GM18868 (cell line): ENCODE measurements around the gene PPP1R1B.

Experiments
- ATAC-seq: cut with Tn5 transposase; IDR thresholded peaks from one replicate; pipeline ENCODE4 v1.9.1; 2021; ENCODE audit warnings: mild to moderate bottlenecking, moderate library complexity; ENCODE audit not compliant: unreplicated experiment

The PPP1R1B gene

DNA sequence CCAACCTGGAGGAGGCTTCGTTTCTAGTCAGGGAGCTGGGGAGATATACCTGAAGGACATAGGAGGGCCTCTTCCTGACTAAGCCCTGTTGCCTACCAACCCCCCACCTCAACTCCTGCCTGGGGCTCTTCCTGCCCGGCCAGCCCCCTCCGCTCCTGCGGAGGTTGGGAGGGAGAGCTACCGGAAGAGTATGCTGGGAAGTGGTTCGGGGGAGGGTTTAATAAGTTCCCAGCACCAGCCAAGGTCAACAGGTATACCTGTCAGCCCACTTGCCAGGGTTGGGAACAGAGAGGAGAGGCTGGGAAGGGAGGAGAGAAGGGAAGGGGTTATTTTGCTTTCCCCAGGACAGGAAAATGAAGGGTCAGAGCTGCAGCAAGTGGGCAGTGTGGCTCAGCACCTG is 4.7 kb downstream of the PPP1R1B start:
- ATAC-seq: no peak

DNA sequence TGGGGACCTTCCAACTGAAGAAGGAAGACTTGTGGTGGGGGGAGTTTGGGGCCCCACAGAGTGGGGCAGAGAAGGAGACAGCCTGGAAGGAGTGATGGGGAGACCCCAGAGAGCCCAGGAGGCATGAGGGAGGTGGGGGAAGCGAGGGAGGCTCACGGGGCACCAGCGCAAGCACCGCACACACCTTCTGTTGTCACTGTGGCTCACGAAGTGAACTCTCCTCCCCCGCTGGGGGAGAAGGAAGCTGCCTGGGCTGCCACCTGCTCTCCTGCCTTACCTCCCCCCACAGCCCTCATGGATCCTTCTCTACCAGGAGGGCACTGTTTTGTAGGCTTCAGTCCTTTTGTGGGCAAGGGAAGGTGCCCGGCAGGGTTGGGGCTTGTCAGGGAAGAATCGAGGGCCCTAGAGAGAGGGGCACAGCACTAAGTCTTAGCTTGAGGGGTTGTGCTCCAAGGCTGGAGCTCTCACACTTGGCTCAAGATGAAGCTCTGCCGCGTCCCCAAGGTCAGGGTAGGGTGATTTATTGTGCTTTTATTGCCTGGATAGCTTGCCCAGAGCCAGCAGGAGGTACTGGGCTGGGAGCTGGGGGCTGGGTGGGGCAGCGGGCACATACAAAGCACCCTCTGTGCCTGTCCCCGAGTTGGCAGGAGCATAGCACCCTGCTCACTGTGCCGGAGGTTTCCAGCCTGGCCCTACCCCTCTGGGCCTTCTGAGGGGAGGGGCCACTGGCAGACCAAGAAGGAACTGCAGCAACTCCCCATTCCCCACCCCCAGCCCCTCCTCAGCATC is 5.6 kb downstream of the PPP1R1B start:
- no peak for ATAC-seq

DNA sequence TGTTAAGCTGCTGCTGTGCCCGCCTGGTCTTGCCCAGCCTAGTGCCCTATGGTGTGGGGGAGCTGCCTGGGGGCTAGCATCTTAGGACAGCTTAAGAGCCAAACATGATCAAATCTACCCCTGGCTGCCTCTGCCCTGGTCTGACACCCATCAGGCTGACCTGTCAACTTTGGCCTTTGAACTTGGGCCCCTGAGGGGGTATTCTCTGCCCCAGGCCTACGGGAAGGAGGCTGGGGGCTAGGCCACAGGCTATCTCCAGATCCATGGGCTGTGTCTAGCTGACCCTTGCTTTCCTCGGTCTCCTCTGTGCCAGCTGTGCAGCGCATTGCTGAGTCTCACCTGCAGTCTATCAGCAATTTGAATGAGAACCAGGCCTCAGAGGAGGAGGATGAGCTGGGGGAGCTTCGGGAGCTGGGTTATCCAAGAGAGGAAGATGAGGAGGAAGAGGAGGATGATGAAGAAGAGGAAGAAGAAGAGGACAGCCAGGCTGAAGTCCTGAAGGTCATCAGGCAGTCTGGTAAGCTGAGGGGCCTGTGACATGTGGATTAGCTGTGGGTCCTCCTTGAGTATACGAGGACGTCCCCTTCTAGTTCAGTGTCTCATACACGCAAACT is 6.9 kb downstream of the PPP1R1B start:
- no peak for ATAC-seq

DNA sequence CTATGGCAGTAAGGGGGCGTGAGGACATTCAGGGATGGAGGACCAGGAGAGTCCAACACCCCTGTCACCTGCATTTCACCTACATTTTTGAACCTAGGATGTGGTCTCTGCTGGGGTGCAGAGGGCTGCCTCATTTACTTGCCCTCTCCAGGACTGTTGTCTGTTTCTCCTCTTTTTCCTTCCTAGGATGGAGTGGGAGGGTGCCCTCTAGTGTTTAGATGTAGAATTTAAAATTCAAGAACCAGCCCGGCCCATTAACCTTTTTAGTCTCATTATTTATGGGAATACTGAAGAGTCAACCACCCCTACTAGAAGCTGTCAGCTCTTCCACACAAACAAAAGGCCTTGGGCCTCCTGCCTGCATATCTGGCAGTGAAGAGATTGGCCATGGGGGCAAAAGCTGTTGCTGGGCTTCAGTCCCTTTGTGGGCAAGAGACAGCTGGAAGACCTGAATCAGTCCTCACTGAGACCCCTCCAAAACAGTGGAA is 7.7 kb downstream of the PPP1R1B start:
- ATAC-seq: no peak

DNA sequence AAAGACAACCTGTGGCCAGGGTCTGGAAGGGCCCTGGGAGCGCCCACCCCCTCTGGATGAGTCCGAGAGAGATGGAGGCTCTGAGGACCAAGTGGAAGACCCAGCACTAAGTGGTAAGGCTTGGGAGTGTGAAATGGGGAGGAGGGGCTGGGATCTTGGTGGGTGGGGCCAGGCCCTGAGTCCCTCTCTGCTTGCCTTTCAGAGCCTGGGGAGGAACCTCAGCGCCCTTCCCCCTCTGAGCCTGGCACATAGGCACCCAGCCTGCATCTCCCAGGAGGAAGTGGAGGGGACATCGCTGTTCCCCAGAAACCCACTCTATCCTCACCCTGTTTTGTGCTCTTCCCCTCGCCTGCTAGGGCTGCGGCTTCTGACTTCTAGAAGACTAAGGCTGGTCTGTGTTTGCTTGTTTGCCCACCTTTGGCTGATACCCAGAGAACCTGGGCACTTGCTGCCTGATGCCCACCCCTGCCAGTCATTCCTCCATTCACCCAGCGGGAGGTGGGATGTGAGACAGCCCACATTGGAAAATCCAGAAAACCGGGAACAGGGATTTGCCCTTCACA is 8.9 kb downstream of the PPP1R1B start:
- ATAC-seq: no peak

DNA sequence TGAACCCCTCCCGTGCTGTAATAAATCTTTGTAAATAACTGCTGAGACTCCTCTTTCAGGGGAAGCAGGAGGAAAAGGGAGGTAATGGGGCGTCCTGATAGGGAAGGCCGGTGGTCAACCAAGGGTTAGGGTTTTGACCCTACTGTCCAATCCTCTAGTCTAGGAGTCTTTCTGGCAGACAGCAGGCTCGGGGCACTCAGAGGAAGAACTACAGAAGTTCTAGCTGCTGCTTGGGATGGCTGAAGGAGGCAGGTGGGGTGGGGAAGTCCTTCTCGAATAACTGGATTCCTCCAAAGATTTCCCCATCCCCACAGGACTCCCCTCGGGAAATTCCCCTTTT is 9.8 kb downstream of the PPP1R1B start:
- ATAC-seq: no peak

DNA sequence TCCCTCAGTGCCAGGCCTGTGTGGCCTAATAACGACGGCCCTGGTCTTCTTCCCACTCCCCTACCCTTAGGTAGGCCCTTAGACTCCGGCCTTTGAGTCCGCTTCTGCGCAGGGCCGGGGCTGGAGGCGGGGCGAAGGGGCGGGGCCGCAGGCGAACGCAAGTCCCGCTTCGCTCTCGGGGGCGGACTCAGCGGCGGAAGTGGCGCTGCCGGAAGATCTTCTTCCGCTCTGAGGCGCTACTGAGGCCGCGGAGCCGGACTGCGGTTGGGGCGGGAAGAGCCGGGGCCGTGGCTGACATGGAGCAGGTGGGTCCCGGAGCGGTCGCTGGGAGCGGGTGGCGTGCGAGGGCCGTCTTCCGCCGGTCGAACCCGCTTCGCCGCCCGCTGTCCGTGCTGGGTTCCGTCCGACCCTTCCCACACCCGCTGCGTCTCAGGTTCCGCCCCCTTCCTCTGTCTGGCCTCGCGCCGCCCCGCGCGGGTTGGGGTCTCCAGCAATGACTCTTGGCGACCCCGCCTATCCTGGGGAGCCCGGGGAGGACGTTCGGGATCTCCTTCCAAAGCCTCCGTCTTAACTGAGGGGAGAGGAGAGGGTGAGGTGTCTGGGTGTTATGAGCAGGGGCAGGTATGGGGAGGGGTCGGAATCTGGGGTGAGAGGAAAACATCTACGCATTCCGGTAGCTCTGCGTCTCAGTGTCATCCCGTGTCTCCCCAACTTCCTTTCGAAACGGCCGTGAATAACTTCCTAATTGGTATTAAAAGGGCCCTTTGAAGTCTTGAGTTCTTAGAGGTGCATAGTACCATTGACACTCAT is 10.4 kb downstream of the PPP1R1B start, which contains the start of gene STARD3:
TSS of gene STARD3 (plus strand) at position 218 of the 810 bp plus-strand sequence. CDS start 16,388 bp downstream, outside the sequence.
- ATAC-seq: peak; percentile 89

DNA sequence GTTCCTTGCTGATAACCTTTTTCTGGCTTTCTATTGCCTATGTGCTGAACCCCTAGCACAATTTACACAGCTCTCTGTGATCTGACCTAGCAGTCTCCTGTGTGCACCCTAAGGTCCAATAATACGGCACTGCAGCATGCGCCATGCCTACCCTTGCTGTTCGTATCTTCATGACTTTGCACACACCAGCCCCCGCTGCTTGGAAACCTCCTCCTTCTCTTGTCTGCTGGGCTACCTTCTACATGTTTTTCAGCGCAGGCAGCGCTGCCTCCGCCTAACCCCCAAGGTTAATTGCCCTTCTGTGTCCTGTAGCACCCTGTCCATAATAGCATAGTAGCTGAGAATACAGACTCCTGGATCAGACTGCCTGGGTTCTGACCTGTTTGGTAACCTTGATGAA is 11.6 kb downstream of the PPP1R1B start:
- no peak for ATAC-seq

DNA sequence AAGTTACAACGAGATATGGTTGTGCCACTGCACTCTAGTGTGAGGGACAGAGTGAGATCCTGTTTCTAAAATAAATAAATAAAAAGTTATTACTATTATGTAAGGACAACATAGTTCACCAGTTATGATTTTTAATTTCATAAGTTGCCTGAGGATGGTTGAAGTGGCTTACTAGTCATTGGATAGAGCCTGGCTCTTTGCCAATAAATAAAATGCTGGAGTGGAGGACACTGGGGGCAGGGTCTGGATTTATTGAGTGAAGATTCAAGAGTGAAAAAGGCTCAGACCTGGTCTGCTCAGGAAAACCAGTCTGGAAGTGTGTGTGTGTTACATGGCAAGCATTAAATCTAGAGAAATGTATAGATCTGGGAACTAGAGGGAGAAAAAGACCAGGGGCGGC is 12.3 kb downstream of the PPP1R1B start:
- no peak for ATAC-seq

DNA sequence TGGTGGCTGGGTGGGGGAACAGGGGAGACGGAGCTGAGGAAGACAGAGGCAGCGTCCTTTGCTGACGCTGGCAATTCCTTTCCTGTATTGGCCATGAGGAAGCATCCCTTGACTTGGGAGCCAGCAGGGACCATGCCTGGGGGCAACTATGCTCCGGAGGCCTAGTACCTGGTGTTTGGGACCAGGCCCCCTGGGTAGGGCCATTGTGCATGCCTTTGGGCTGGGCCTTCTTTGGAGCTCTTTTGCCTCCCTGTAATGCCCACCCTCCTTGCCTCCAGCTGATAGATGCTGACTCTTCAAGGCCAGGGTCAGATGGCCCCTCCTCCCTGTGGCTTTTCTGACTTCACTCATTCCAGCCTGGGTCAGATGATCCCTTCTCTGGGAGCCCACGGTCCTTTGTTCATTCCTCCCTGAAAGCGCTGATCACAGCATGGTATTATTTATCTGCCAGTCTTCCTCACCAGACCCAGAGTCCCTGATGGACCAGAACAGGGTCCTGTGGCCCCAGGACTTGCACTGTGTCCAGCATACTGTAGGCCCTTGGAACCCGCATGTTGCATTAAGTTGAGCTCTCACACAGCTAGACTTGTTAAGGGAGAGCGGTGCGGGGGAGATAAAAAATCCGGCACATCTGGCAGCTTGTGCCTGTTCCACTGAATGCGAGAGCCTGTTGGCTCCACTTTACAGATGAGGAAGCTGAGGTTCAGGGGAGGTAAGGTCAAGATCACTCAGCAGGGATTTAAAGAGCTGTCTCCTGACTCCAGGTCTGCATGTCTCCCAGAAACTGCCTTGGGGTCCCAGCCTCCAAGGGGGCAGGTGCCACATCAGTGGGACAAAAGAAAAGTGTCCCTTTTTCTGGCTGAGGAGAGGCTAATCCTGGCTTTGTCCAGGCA is 13.1 kb downstream of the PPP1R1B start:
- ATAC-seq: no peak

DNA sequence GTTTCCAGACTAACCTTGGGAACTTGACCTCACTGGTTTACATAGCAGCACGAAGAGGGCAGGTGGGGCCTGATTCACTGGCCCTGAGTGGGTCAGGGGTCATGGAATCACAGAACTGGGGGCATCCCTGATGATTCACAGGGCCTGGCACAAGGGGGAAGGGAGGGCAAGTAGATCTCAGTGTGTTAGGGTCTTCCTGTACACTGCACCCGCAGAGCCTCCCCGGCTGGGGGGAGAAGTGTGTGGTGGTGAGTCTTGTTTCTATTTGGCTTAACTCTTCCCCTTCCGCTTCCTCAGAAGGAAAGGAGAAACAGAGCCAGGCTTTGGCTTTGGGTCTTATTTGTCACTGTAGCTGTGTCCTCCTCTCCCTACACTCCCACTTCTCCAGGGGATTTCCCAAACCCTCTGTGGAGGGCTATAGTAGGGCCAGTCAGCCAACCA is 13.9 kb downstream of the PPP1R1B start:
- ATAC-seq: no peak

DNA sequence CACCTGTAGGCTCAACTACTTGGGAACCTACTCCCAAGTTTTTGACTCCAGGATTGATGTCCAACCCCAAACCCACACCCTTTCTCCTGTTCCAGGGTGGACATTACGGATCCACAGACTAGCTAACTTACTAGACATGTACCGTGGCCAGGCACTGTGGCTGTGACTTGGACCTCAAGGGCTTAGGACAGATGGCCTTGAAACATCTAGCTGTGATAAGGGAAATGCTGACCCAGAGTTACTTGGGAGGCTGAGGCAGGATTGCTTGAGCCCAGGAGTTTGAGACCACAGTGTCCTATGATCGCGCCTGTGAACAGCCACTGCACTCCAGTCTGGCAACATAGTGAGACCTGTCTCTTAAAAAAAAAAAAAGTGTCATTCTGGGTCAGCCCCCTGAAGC is 14.3 kb downstream of the PPP1R1B start:
- ATAC-seq: no peak

DNA sequence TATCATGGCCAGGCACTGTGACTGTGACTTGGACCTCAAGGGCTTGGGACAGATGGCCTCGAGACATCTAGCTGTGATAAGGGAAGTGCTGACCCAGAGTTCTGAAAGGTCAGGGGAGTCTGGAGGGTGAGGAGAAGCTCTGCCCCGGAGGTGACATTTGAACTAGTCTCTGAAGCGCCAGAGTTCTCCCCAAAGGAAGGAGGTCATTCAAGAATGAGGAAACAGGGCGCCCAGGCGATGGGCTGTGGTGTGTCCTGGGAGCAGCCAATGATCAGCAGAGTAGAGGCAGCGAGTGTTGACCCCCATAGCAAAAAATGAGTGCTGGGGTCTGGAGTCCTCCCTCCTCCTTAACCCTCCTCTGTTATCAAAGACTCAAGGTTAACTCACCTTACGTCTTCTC is 15.1 kb downstream of the PPP1R1B start:
- no peak for ATAC-seq

DNA sequence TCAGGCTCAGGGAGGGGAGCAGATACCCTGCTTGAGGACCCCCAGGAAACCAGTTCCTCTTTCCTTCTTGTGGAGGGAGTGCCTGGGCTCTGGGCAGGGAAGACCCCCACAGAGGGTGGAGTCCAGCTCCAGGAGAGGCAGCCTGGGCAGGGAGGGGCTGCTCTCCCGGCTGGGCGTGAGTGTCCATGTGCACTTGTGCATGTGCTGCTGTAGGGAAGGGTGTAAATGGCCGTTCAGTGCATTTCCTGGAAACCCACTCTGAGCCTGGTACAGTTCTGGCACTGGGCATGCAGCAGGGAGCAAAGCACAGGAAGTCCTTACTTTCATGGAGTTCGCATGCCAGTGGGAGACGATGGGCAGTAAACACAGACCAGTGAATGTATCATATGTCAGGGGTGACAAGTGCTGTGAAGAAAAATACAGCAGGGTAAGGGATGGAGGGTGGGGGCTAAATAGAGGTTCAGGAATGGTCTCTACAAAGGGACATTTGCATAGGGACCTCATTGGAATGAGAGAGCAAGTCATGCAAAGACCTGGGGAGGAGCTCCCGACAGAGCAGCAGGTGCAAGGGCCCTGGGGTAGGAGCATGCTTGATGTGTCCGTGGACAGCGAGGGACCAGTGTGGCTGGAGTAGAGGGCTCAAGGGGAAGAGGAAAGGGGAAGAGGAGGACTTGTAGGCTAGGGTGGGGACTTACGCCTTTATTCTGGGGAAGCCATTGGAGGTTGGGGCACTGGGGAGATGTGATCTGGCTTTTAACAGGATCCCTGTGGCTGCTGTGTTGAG is 15.7 kb downstream of the PPP1R1B start:
- no peak for ATAC-seq

DNA sequence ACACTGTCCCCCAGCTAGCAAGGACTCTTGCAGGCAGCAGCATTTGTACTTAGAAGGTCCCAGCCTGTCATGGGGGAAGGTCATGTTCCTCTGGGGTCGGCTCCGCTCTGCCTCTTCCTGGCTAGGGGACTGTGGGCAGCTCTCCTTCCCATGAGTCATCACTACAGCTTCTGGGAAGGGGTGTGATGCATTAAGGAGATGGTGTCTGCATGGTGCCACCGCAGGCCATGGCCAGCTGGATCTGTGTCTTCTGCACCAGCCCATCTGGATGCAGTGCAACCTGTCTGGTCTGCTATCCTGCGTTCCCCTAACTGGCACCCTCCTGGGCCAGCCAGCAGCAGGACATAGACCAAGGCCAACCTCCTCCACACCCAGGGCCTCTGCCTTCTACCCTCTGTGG is 16.5 kb downstream of the PPP1R1B start:
- no peak for ATAC-seq

DNA sequence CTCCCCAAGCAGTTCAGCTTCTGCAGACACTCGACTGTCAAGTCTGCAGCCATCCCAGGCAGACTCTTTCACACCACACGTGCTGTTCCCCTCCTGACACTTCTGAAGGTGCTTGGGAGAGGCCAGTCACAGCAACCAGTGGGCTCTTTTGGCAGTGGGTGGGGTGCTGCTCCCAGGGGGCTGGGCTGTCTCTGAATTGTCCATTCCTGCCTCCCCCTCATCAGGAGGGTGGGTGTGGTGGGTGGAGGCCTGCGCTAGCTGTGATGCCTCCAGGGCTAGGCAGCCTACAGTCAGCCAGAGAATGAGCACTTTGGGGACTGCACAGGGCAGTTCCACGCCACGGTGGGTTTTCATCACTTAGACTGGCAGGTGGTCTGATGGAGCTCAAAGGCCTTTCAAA is 20.5 kb downstream of the PPP1R1B start:
- ATAC-seq: no peak

DNA sequence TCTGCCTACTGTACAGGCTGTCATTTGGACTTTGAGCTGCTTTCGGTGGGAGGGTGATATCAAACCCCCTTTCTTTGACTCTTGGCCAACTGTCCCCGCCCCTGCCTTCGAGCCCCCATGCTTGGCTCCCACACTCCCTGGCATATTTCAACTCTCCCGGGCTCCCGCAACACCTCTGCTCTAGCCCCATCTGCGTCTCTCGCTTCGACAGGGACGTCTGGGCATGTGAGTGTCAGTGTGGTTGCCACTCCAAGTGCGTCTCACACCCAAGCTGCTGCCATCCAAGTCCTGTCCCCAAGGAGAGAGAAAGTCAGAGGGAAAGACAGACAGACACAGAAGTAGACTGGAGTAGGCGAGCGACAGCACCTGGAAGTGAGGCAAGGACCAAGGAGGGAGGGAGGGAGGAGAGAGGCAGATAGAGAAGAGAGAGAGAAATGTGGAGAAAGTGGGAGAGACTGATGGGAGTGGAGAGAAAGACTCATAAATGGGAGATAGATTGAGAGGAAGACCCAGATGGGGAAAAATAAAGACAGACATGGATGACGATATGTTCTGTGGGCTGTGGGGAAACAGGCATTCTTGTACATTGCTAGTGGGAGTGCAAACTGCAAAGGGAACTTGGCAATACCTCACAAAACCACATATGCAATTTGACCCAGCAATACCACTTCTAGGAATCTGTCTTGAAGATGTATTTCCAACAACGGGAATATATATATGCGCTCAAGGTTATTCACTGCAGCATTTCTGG is 22.0 kb downstream of the PPP1R1B start:
- ATAC-seq: no peak

DNA sequence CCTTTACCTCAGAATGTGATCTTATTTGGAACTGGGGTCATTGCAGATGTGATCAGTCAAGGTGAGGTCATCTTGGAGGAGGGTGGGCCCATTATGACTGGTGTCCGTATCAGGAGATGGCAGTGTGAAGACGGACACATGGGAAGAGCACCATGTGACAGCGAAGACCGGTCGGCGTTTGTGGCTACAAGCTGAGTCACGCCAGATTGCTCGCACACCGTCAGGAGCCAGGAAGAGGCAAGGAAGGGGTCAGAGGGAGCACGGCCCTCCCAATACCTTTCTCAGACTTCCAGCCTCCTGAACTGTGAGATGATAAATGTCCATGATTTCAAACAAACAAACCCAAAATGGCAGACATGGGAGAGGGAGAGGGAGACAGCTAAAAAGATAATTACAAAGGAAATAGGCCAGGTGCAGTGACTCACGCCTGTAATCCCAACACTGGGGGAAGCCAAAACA is 23.4 kb downstream of the PPP1R1B start:
- ATAC-seq: no peak
